HUES6 (cell line): Measurements from ENCODE around the gene PDE6G.
"Not testable (repeated sequence)": the region's sequence is repeated elsewhere in the genome, so short reads cannot be mapped to it uniquely, and the experiment has no call there.

Experiments
- H3K27ac ChIP-seq: 2 replicates; pipeline ENCODE4 v1.7.0; 2013; ENCODE audit warnings: low read depth, mild to moderate bottlenecking, low read length, inconsistent platforms
- H3K27me3 ChIP-seq: 2 replicates; pipeline ENCODE4 v1.6.1; 2013; ENCODE audit warnings: low read length; ENCODE audit not compliant: control insufficient read depth, insufficient read depth
- H3K36me3 ChIP-seq: 2 replicates; pipeline ENCODE4 v1.6.1; 2013; ENCODE audit warnings: low read length; ENCODE audit not compliant: control insufficient read depth, insufficient read depth
- H3K4me1 ChIP-seq: 2 replicates; pipeline ENCODE4 v1.6.1; 2013; ENCODE audit warnings: low read length; ENCODE audit not compliant: control insufficient read depth, insufficient read depth
- H3K4me3 ChIP-seq: 2 replicates; pipeline ENCODE4 v1.5.1; 2013; ENCODE audit warnings: low read depth, low read length
- H3K9ac ChIP-seq: one replicate; pipeline ENCODE4 v1.6.1; 2013; ENCODE audit warnings: mild to moderate bottlenecking, low read length
- H3K9me3 ChIP-seq: 2 replicates; pipeline ENCODE4 v1.6.1; 2013; ENCODE audit warnings: low read depth, low read length; ENCODE audit not compliant: control insufficient read depth, insufficient read depth

The PDE6G gene

DNA sequence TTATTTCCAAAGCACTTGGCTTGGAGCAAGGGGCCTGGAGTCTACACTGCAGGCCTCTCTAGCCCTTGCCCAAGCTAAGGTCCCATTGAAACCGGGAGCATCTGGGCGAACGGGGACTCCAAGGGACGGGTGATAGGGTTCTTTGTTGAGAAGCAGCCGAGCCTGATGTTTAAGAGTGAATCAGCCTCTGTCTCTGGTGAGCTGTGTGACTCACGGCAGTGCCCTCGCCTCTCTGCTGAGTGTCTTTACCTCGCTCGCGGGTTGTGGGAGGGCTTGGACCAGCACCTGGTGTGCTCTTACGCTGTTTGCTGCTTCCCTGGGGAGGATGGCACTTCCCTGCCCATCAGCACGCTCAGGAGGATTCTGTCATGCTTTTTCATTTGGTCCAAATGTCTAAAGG, 28.8 kb upstream of the PDE6G start:
- Histone ChIP-seq H3K27me3 (no peaks in the 10 kb centered on the region), H3K4me3 (peak overlapping the region; percentile 75), H3K27ac (no peak overlapping the region), H3K4me1 (peaks cover 14% of the 10 kb centered on the region), H3K9ac (peak overlapping the region; percentile 77), H3K9me3 (no peaks in the 10 kb centered on the region), H3K36me3 (peaks cover 59% of the 10 kb centered on the region)

- H3K4me1 ChIP-seq, result peaks cover 14% of the 10 kb centered on the region
- H3K9me3 ChIP-seq, result no peaks in the 10 kb centered on the region
- H3K4me3 ChIP-seq, result peak overlapping the region; percentile 75
- peak overlapping the region; percentile 24; the same call in 1 of the 2 replicates for H3K27ac ChIP-seq
- peak overlapping the region; percentile 77 for H3K9ac ChIP-seq
- H3K36me3 ChIP-seq, result peaks cover 53% of the 10 kb centered on the region
- H3K27me3 ChIP-seq, result no peaks in the 10 kb centered on the region
These were observed 28.1 kb upstream of the PDE6G start for GRCh38 chr17:81684442-81684911.

- peak within 1 kb of the TSS; percentile 90 for H3K9ac ChIP-seq
- peak within 1 kb of the TSS; percentile 83; the same call in 1 of the 2 replicates for H3K27ac ChIP-seq
- H3K27me3 ChIP-seq, result no peaks in the 10 kb centered on the region
- H3K9me3 ChIP-seq, result no peaks in the 10 kb centered on the region
- peaks cover 46% of the 10 kb centered on the region for H3K36me3 ChIP-seq
- peak within 1 kb of the TSS; percentile 98 for H3K4me3 ChIP-seq
- H3K4me1 ChIP-seq, result peaks cover 14% of the 10 kb centered on the region
These were observed 27.5 kb upstream of the PDE6G start, which contains the start of the genes ARL16 and HGS for GRCh38 chr17:81683584-81684441. Gene ARL16 (minus strand): TSS chr17:81683797. CDS start chr17:81683753, 44 bp downstream. Gene HGS (plus strand): TSS chr17:81684011. CDS start chr17:81684067, 56 bp downstream.

DNA sequence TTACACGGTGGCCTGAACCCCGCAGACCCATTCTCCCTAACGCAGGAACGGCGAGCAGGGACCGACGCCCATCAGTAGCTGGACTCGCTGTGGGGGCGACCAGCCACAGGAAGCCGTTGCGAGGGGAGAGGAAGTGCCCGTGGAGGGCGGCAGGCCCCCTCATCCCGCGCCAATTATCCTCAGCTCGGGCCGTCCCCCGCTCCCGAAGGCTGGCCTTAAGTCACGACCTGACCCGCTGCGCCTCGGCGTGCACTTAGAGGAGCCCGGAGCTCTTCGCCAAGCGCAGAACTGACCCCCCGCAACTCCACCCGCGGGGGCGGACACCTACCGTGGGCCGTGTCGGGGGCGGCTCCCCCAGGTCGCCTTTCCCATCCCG, 26.9 kb upstream of the PDE6G start:
- Histone ChIP-seq H3K27ac (peak overlapping the region; percentile 83; the same call in 1 of the 2 replicates), H3K9ac (peak overlapping the region; percentile 90), H3K9me3 (no peaks in the 10 kb centered on the region), H3K36me3 (peaks cover 40% of the 10 kb centered on the region), H3K4me1 (peaks cover 14% of the 10 kb centered on the region), H3K4me3 (peak overlapping the region; percentile 98), H3K27me3 (no peaks in the 10 kb centered on the region)

DNA sequence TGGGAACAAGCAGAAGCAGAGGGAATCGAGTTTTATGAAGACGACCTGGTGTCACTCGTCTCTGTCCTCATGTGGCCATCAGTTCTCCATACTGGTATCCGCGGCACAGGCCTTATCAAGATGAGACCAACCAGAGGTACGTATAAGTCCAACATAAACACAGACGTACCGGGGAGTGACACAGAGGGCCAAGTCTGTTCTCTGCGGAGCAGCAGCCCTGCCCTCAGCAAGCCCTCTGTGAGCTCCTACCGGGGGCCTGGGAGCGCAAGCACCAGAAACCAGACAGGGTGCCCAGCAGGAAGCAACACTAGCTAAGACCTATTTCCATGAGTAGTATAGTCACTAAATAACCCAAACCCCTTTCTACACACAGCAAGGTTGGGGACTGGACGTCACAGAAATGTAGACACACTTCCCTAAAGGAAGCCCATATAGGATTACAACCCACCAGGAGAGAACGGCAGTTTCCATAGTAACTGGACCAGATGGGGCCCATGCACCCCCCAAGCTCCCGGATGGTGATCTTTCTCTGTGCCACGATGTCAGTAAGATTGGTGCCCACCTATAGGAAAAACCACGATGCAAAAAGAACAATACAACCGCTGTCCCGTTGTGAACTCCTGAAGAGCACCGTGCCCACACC, 26.3 kb upstream of the PDE6G start:
- H3K9me3 ChIP-seq, result no peaks in the 10 kb centered on the region
- H3K27me3 ChIP-seq, result no peaks in the 10 kb centered on the region
- H3K4me3 ChIP-seq, result peak overlapping the region; percentile 98
- peaks cover 35% of the 10 kb centered on the region for H3K36me3 ChIP-seq
- peaks cover 14% of the 10 kb centered on the region for H3K4me1 ChIP-seq
- peak overlapping the region; percentile 83; the same call in 1 of the 2 replicates for H3K27ac ChIP-seq
- H3K9ac ChIP-seq, result peak overlapping the region; percentile 90

GRCh38 chr17:81681672-81682071, 25.3 kb upstream of the PDE6G start:
- Histone ChIP-seq H3K27me3 (no peaks in the 10 kb centered on the region), H3K36me3 (peaks cover 25% of the 10 kb centered on the region), H3K9me3 (no peaks in the 10 kb centered on the region), H3K4me1 (peaks cover 14% of the 10 kb centered on the region), H3K9ac (no peak overlapping the region), H3K4me3 (no peak overlapping the region), H3K27ac (no peak overlapping the region)

DNA sequence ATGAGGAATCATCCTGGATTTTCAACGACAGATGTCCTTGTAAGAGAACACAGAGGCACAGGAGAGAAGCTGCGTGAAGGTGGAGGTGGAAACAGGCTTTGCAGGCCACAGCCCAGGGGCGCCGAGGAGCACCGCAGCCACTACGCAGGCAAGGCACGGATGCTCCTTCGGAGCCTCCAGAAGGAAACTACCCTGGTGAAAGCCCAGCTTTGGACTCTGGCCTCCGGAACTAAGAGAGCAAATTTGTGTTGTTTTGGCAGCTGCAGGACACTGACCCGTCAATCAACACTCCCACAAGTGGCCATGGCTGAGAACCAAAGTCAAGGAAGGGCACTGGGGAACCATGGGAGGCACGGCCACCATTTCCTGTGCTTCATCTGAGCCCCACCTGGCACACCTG, 23.8 kb upstream of the PDE6G start:
- Histone ChIP-seq H3K9me3 (no peaks in the 10 kb centered on the region), H3K4me1 (peaks cover 12% of the 10 kb centered on the region), H3K36me3 (peaks cover 14% of the 10 kb centered on the region), H3K9ac (no peak overlapping the region), H3K27ac (no peak overlapping the region), H3K27me3 (no peaks in the 10 kb centered on the region), H3K4me3 (no peak overlapping the region)

- Histone ChIP-seq H3K27me3 (no peaks in the 10 kb centered on the region), H3K4me1 (no peaks in the 10 kb centered on the region), H3K9me3 (no peaks in the 10 kb centered on the region), H3K4me3 (no peak overlapping the region), H3K36me3 (peaks cover 44% of the 10 kb centered on the region), H3K27ac (no peak overlapping the region), H3K9ac (no peak overlapping the region)
These were observed 20.6 kb upstream of the PDE6G start for GRCh38 chr17:81676906-81677305.

DNA sequence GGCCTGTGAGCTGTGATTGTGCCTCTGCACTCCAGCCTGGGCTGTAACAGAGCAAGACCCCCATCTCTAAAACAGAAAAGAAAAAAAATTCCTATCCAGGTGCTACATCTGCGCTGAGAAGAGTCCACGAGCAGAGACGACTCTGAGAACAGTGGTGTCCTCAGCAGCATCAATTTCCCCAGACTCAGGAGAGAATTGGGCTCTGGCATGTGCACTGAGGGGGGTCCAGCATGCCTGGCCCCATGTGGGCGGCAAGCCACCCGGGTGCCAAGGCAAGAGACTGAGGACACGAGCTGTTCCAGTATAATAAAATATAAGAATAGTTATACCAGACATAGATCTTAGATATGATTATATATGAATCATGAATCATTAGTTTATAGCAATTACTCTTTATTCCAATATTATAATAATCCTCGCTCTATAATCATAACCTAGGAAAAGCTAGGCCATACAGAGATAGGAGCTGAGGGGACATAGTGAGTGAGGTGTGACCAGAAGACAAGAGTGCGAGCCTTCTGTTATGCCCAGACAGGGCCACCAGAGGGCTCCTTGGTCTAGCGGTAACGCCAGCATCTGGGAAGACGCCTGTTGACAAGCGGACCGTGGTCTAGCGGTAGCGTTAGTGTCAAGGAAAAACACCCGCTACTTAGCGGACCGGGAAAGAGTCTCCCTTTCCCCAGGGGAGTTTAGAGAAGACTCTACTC, 19.3 kb upstream of the PDE6G start:
- not testable (repeated sequence) for H3K27me3 ChIP-seq, H3K27ac ChIP-seq, H3K4me1 ChIP-seq, H3K9me3 ChIP-seq, H3K9ac ChIP-seq, H3K4me3 ChIP-seq
- H3K36me3 ChIP-seq, result peaks cover 47% of the 10 kb centered on the region

DNA sequence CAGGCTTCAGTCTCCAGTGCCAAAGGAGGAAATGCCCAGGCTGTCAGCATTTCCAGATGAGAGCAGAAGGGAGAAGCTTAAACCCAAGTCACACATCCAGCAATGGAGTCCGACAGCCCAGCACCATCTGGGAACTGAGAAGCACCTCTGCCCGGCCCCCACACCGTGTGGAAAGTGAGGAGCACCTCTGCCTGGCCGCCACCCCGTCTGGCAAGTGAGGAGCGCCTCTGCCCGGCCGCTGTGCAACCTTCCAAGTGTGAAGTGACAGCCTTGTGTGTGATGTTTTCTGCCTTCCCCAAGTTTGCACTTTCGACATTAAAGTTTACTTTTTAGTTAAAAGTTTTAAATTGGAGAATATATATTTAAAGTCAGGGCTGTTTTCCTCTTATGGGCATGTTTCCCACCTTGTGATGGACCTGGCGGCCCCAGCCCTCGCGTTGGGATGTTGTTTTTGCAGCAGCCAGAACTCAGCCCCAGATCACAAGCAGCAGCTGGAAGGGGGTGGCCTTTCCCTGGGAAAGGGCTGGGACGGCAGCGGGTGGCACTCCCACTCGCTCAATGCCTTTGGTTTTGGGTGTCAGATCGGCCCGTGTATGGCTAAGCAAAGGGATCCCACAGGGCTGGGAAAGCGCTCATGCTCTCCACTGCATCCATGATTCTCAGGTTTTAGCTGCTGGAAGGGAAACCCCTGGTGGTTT, 17.4 kb upstream of the PDE6G start:
- Histone ChIP-seq H3K4me3 (no peak overlapping the region), H3K36me3 (peaks cover 66% of the 10 kb centered on the region), H3K9me3 (no peaks in the 10 kb centered on the region), H3K27me3 (no peaks in the 10 kb centered on the region), H3K9ac (no peak overlapping the region), H3K27ac (no peak overlapping the region), H3K4me1 (no peaks in the 10 kb centered on the region)
